HG02885 (cell line): ENCODE results near the gene GNG13.
"Not testable (repeated sequence)": the region's sequence is repeated elsewhere in the genome, so short reads cannot be mapped to it uniquely, and the experiment has no call there.

Experiments used
- ATAC-seq: cut with Tn5 transposase; IDR thresholded peaks from one replicate; pipeline ENCODE4 v1.9.1; 2021; ENCODE audit warnings: mild to moderate bottlenecking; ENCODE audit not compliant: unreplicated experiment, poor library complexity

GNG13 gene

DNA sequence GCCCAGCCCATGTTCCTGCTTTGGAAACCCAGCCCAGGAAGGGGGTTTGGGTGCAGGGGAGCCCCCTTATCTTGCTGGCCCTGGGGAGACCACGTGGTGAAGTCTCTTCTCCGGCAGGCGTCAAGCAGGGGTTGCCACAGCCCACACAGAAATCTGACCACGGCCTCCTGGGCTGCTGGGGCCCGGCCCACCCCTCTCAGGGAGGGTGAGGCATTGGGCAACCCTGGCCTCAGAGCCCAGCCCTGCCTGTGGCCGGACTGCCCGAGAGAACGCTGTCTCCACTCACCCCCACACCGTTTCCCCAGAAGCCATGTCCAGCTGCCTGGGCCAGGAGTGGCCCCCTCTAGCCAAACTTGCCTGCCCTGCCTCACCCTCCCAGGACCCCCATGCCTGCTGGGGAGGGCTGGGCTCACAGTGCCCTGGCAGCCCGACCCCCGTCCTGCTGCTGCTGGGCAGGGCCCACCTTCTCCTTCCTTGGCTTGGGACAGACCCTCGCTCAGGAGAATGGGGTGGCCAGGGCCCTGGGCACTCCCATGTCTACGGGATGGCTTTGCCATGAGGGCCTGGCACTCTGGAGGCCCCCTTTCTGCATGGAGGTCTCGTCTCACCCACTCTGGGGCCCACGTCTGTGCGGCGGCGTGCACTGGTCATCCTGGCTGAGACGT lies 19.1 kb downstream of the GNG13 start:
- no peak for ATAC-seq

DNA sequence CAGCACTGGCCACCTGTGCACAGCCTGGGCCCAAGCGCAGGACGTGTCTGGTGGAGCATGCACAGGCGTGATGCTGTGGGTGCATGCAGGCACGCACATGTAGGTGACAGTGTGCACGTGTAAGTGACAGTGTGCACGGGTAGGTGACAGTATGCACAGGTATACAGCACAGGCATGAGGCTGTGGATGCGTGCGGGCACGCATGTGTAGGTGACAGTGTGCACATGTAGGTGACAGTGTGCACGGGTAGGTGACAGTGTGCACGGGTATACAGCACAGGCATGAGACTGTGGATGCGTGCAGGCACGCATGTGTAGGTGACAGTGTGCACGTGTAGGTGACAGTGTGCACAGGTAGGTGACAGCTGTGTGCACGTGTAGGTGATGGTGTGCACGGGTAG lies 20.2 kb downstream of the GNG13 start:
- no peak for ATAC-seq

GRCh38 chr16:779561-779960 lies 21.0 kb downstream of the GNG13 start:
- ATAC-seq, result no peak

DNA sequence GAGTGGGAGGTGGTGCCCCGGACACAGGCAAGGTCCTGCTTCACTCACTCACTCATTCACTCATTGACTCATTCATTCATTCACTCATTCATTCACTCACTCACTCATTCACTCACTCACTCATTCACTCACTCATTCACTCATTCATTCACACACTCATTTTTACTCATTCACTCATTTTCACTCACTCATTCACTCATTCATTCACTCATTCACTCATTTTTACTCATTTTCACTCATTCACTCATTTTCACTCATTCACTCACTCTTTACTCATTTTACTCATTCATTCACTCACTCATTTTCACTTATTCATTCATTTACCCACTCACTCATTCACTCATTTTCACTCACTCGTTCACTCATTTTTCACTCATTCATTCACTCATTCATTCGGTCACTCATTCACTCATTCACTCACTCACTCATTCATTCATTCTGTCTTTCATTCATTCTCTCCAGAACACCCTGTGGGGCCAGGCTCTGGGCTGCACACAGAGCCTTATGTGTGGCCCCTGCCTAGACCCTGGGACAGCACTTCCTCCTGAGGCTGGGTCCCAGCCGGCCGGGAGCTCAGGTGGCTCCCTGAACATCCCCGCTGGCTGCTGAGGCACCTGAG lies 21.5 kb downstream of the GNG13 start:
- ATAC-seq, result no peak

DNA sequence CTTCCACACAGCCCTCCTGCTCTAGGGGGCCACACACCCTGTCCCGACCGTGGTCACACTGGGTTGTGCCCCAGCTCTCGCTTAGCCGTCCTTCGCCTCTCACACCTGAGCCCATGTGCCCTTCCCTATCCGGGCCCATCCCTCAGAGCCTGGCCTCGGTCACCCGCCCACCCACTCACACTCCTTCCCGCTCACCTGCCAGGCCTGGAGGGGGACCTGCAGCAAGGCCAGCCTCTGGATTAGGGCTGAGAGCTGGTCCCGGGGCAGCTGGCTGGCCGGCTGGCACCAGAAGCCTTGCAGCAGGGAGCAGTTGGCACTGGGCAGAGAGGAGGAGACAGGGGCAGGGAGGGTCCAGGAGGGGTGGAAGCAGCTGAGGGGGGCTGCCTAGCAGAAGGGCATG lies 22.1 kb downstream of the GNG13 start:
- ATAC-seq, result no peak

DNA sequence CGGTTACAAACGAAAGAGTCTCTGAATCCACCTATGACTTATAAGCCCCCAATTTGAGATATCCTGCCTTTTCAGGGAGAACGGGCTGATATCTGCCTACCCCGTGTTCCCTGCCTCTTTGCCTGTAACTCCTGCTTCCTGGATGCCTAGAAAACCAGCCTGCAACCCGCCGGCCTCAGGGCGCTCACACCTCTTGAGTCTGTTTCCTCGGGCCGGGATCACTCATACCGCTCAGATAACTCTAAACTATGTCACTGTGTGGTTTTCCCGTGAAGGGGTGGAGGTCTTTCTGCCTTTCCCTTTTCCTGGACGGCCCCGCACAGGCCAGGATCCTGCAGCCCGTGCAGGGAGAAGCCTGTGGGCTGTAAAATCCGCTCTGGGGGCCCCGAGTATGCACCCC lies 22.7 kb downstream of the GNG13 start:
- no peak for ATAC-seq

GRCh38 chr16:776824-777223 lies 23.7 kb downstream of the GNG13 start:
- ATAC-seq, result no peak

DNA sequence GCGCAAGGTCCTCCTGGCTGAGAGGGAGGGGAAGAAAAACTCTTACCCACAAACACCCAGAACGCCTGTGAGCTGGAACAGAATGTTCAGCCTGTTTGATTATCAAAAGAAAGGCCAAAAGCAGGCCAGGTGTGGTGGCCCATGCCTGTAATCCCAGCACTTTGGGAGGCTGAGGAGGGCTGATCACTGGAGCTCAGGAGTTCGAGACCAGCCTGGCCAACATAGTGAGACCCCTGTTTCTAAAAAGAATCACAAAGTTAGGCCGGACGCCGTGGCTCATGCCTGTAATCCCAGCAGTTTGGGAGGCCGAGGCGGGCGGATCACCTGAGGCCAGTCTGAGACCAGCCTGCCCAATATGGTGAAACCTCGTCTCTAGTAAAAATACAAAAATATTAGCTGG lies 24.2 kb downstream of the GNG13 start:
- ATAC-seq, result not testable (repeated sequence)

GRCh38 chr16:775236-775796 lies 25.2 kb downstream of the GNG13 start:
- ATAC-seq, result no peak

DNA sequence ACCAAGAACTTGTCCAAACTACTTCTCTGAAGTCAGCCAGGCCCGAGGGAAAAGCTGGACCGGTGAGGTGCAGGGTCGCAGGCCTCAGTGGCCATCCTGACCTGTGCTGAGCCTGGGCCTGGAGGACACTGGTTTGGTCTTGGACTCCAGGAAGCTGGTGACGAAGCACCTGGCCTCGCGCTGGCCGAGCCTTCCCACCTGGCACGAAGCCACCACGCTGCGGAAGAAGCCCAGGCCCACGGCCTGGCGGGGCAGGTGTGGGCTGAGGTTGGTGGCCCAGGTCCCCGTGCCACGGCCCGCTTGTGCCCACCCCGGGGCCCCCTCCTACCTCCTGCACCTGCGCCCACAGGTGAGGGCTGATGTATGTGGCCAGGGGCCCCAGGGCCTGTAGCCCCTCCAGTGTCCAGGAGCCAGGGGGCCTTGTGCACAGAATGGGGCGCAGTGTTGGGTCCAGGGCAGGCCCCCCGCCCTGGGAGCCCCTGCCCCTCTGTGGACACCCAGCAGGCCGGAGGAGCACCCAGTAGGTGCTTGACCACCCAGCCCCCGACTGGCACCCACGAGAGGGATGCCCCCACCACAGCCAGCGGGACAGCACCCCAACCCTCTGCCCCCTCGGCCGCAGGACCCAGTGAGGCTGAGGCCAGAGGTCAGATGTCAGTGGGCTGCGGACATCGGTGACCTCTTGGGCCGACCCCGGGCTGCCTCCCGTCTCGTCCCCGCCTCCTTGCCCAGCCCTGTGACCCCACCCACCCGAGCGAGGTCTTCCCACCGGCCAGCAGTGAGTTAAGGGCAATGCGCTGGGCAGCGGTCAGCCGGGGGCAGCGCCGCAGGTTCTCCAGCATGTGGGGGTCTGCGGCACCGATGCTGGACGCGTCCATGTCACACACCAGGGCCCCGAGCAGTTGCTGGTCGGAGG lies 26.2 kb downstream of the GNG13 start:
- ATAC-seq, result no peak

GRCh38 chr16:772959-773358 lies 27.6 kb downstream of the GNG13 start:
- no peak for ATAC-seq

DNA sequence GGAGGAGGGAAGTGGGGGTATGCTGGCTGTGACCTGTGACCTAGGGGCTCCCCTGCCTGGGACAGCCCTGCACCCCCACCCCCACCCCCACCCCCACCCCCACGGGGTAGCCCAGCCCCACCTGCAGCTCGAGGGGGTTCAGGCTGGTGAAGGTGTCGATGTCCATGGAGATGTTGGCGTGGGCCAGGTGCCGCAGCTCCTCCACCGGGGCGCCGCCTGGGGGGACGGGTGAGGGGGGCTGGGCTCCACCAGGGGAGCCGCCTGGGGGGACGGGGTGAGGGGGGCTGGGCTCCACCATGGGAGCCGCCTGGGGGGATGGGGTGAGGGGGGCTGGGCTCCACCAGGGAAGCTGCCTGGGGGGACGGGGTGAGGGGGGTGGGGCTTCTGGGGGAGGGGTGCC lies 30.1 kb downstream of the GNG13 start:
- no peak for ATAC-seq

GRCh38 chr16:769934-770333 lies 30.6 kb downstream of the GNG13 start:
- no peak for ATAC-seq

- no peak for ATAC-seq
Measured at GRCh38 chr16:769184-769784, 31.2 kb downstream of the GNG13 start.

GRCh38 chr16:768428-768827 lies 32.1 kb downstream of the GNG13 start:
- no peak for ATAC-seq

DNA sequence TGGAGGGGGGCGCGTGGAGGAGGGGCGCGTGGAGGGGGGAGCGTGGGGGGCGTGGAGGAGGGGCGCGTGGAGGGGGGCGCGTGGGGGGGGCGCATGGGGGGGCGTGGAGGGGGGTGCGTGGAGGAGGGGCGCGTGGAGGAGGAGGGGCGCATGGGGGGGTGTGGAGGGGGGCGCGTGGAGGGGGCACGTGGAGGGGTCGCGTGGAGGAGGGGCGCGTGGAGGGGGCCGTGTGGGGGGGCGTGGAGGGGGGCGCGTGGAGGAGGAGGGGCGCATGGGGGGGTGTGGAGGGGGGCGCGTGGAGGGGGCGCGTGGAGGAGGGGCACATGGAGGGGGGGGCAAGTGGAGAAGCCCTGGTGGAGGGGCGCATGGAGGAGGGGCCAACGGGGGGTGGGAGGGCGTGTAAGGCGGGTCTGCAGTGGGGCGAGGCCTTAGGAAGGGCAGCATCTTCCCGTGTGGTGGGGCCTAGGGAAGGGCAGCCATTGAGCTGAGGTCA lies 32.7 kb downstream of the GNG13 start:
- no peak for ATAC-seq

GRCh38 chr16:766820-767640 lies 33.5 kb downstream of the GNG13 start:
- no peak for ATAC-seq

GRCh38 chr16:766008-766819 lies 34.3 kb downstream of the GNG13 start:
- no peak for ATAC-seq

GRCh38 chr16:765488-765865 lies 35.1 kb downstream of the GNG13 start:
- no peak for ATAC-seq
